GM04503 (cell line): ENCODE data around the gene PITPNM1.

Source experiments
- DNase-seq: peaks from one replicate; pipeline ENCODE4 v3.0.0-alpha.2; 2012; ENCODE audit warnings: low read depth

Gene PITPNM1

DNA sequence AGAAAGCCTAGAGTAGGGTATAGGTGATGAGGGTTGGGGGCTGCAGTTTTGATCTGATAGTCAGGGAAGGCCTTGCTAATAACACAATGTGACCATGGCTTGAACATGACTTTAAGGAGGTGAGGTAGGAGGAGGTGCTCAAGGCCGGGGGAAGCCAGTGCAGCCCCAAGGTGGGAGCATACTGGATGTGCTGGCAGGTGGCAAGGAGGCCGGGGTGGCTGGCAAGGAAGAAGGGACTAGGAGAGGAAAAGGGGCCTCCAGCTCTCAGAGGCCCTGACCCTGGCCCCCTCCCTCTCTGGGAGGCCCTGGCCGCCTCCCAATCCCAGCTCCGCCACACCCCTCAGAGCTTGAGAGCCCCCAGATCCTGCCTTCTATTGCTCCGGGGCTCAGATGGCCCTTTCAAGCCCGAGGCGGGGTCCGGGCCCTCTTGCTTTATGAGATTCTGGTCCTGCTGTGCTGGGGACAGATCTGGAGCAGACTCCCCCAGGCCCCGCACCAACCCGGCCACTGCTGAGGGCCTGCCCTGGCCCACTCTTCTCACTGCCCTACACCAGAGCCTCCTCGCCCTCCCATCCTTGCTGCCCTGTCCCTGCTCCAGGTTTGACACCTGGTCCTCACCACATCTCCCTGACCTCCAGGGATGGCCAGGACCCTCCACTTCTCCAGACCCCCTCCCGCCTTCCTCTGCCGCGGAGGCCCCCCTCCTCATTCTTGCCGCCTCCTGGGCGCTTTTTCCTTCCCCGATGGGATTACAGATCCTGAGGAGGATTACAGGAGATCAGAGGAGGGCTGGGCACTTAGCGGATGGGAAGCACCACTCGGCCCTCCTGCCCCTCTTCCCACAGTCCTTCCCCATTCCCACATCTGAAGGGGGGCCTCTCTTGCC lies 1.8 kb downstream of the PITPNM1 start:
- DNase-seq, result no peak

- no peak for DNase-seq
These were observed 2.7 kb downstream of the PITPNM1 start for GRCh38 chr11:67502328-67502979.

DNA sequence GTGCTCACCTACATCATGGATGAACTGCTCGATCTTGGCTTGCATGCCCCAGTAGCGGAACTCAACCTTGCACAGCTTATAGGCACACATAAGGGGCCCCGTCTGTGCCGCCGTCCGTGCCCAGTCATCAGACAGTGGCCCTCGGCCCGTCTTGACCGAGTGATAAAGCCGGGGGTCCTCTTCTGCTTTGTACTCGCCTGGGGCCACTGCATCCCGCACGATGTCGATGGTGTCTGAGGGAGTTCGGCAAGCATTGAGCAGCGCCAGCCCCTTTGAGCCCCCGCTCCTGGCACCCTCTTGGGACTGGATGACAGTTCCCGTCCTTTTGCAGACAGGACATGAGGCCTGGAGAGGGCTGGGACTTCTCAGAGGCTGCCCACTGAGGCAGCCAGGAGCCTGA lies 3.3 kb downstream of the PITPNM1 start:
- no peak for DNase-seq

DNA sequence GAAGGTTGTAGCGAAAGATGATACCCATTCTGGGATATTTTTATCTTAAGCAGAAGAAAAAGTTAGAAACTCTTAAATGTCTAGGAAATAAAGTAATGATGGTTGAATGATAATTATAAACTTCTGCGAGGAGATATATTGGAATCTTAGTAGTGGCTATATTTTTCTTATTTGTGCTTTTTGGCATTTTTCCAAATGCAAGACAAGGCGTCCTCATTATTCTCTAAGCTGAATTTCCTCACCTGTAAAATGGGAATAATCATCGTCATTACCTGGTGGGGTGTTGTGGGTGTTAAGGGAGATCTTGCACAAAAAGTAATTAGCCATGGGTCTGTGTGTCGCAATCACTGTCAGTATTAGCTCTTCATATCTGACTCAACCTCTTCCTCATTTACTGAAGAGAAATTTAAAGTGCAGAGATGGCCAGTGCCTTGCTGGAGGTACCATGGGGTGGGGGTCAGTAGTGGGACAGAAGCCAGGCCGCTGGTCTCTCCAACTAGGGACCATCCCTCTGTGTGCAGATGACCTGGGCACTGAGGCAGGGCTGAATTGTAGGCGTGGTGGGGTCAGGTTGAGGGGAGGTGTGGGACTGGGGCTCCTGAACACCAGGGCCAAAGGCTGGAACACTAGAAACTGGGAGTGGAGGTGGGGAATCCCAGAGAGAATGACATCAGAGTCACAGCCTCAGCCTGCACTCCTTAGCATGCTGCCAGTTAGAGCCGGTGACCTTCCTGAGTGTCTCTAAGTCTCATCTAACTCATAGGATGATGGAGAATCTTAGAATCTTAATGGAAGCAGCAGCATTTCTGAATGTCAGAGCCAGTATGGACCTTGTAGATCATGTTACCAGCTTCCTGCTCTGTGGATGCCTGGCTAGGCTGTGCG lies 4.1 kb downstream of the PITPNM1 start:
- no peak for DNase-seq

GRCh38 chr11:67500484-67500821 lies 4.7 kb downstream of the PITPNM1 start:
- DNase-seq, result no peak

DNA sequence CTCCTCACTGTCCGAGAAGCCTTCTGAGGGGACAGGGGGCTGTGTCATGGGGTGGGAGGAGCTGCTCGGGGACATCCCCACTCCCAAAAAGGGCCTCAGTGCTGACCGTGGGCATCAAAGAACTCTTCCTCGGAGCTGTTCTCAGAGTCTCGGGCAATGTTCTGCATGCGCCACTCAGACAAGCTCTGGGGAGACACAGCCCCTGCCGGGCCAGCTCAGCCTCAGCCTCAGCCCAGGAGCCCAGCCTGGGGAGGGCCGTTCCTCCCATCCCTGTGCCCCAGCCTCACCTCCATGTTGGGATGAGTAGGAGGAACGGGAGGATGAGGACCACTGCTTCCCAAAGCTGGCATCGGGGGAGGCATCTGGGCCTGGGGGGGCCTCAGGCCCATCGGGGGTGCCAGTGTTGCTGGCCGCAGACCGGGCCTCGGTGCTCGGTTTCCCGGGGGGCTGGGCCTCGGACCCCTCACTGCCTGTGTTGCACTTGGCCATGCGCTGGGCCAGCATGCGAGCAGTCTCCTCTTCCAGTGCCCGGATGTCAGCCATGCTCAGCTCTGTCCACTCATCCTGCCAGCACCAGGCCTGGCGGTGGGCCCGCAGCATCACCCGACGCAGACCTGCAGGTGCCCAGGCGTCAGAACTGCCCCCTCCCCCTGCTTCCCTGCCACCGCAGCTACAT lies 5.2 kb downstream of the PITPNM1 start:
- DNase-seq, result no peak

DNA sequence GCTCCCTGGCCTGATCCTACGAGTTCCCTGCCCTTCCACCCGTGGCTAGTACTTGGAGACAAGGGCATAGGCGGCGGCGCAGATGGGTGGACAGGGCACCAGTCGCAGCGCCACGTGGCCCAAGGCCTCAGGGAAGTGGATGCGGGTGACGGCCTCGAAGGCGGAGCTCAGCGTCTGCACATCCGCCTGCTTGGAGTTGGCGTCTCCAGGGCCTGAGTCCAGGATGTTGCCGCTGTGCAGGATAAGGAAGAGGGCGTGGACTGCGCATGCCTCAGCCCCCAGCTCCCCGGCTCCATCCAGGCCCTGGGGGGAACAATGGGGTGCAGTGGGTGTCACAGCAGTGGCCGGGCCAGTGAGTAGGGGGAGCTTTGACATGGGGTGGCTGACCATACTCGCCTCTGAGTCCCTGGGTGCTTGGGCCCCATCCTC lies 6.6 kb downstream of the PITPNM1 start:
- no peak for DNase-seq

DNA sequence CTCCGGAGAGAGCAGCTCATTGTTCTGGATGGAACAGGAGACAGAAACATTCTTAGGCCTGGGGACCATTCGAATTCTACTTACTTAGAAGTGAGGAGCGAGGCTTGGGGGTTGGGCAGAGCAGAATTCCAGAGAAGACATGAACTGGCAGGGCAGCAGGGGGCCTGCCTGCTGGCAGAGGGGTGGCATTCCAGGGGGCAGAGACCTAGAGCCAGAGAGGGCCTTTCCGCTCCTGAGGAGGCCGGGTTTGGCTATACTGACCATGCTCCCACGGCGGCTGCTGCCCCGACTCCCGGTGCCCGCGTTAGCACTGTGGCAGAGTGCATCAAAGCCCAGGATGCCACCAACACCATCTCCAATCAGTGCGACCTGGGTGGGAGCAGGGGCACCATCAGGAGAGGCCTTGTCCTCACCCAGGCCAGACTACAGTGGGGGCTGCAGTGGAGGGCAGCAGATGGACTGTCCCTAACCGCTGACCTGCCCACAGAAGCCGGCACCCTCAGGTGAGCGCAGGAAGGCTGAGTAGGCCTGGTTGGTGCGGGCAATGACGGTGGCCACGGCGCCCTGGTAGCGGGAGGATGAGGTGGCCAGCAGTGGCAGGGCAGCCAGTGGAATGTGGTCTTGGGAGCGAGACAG lies 7.4 kb downstream of the PITPNM1 start:
- DNase-seq, result no peak

DNA sequence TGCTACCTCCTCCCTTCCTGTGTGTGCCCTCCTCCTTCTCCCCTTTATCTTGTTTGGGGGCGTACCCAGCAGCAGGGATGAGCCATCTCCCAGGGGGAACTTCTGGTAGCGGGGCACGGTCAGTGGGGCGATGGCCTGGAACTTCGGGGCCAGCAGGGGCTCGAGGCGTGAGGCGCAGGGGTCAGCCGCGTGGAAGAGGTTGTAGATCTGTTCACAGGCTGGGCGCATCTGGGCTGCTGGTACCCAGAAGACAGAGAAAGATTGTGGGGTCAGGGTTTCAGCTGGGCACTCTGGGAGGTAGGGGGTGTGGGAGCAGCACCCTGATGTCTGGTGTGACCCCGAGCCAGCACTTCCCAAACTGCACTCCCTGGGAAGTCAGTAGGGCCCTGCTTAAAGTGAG lies 9.1 kb downstream of the PITPNM1 start:
- DNase-seq, result no peak

DNA sequence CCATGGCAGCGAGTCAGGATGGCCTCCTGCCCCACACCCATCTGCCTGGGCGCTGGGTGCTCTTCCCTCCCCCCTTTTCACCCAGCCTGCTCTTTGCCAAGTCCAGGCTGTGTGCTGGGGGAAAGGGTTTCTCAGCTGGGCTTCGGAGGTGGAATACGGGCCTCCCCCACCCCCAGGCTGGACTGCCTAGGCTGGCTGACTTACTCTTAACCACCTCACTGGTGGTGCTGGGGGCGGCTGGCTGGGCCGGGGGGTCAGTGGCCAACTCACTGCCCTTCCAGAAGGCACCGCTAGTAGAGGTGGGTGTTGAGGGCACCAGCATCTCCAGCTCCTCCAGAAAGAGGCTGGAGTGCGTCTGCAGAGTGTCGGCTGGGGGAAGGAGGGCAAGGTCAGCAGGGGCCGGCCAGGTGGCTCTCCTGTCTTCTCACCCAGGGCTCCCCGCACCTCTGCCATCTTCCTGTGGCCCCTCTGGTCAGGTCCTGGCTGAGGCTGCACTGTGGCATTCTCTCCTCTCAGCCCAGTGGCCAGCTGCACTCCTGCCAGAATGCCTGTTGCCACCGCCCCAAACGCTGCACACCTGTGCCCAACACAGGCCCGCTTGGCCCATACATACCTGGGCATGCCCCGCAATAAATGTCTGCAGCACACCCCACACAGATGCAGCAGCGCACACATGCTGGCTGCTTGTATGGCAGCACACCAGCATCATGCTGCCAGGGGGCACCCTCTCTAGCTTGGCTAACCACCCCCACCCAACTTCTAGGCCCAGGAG lies 9.7 kb downstream of the PITPNM1 start:
- DNase-seq, result no peak

DNA sequence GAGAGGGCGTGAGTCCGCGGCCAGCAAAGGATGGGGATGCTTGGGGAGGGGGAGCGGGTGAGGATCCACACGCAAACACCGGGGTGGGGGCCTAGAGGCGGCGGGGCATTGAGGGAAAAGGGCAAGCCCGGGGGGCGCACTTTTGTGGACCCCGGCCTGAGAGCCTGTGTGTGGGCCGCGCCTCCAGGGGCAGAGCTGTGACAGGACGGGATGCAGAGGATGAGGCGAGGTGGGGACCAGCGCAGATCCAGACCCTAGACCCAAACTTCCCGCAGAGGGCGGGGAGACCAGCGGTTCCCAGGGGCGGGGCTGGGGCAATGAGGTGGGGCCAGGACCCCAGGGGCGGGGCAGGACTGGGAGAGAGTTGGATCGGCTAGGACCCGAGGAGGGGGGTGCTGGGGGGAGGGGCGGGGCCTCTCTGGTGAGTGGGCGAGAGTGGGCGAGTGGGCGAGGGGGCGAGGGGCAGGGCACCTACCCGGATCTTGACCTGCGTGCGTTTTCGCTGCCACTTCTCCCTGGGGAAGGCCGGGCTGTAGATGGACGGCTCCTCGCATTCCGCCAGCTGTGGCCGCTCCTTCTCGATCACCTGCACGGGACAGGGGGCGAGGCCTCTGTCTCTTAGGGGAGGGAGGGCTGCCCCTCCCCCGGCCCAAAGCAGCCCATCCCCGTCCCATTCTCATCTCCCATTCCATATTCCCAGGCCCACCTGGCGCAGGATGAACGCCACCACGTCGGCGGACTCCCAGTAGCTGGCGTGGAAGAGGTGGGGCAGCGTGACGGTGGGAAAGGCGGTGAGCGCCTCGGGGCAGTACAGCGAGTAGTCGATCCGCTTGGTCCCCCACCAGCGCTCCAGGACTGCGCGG lies 10.6 kb downstream of the PITPNM1 start:
- no peak for DNase-seq

GRCh38 chr11:67493548-67494370 lies 11.4 kb downstream of the PITPNM1 start:
- no peak for DNase-seq

- no peak for DNase-seq
These were observed 12.2 kb downstream of the PITPNM1 start for GRCh38 chr11:67492801-67493547.

GRCh38 chr11:67492069-67492727 lies 13.0 kb downstream of the PITPNM1 start:
- no peak for DNase-seq

GRCh38 chr11:67491276-67492068 lies 13.7 kb downstream of the PITPNM1 start:
- no peak for DNase-seq

DNA sequence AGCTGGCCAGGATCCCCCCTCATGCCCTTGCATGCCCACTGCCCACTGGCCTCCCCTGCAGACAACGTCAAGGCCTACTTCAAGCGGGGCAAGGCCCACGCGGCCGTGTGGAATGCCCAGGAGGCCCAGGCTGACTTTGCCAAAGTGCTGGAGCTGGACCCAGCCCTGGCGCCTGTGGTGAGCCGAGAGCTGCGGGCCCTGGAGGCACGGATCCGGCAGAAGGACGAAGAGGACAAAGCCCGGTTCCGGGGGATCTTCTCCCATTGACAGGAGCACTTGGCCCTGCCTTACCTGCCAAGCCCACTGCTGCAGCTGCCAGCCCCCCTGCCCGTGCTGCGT lies 14.5 kb downstream of the PITPNM1 start:
- DNase-seq, result no peak
